Left renal cortex interstitium (tissue), 4 donors: ENCODE measurements around the gene NDUFB2. TPM values are rescaled to one million over a fixed set of nuclear protein-coding genes. Genes with fewer than 3 reads are reported as not detected.
"Not testable (repeated sequence)": the region's sequence is repeated elsewhere in the genome, so short reads cannot be mapped to it uniquely, and the experiment has no call there.

ENCODE experiments used
- DNase-seq, 4 donors: peaks; one replicate each; pipeline ENCODE4 v3.0.0-alpha.2; 2013; ENCODE audit warnings: low read depth in 4 of 4, low spot score in 2 of 4, missing footprints in 1 of 4
- polyA plus RNA-seq, 4 donors: library from polyadenylated mRNA; unstranded; fragments of 120-200 nt; gene quantifications; one replicate each; pipeline ENCODE4 v1.2.1, GENCODE V29; 2013; ENCODE audit not compliant: insufficient read length in 4 of 4

Gene NDUFB2
- polyA plus RNA-seq, 4 donors, result 176 to 235 (median 184) TPM

GRCh38 chr7:140726281-140726680 is 29.8 kb downstream of the NDUFB2 start:
- DNase-seq, result no peak

DNA sequence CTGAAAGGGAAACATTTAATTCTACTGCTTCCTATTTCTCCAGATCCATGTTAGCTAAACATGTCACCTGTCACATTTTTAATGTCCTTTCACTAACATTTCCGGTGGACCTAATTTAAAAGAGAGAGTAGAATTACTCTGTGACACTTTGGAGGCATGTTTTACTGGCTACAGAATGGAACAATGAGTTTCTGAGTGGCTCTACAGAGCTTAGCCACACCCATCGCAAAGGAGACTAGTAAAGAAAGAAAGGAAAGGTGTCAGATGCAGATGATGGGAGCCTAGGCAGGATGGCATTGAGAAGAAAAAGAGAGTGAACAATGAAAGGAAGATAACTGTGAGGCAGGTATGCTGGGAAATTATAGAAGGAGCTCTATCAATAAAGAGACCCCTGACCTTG is 35.9 kb downstream of the NDUFB2 start:
- DNase-seq, result no peak

DNA sequence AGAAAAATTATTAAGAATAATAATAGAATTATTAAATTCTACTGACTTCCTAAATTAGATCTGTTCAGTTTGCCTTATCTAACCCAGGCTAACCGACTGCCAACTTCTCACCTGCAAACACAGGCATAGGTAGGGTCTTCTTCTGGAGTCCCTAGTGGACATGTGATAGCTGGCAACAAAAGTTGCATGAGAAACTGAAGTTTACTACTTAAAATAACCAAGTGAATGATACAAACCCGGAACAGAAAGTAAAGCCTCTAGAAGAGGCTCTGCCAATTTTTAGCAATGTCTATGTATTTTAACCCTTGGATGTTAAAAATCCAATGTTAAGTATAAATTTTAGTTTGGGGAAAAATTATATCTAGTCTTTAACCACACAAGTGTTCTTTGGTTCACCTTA is 37.6 kb downstream of the NDUFB2 start:
- no peak for DNase-seq

GRCh38 chr7:140734729-140735128 is 38.2 kb downstream of the NDUFB2 start:
- no peak for DNase-seq

- no peak for DNase-seq
Observed at GRCh38 chr7:140738280-140738679, 41.8 kb downstream of the NDUFB2 start.

GRCh38 chr7:140743255-140743654 is 46.7 kb downstream of the NDUFB2 start:
- not testable (repeated sequence) for DNase-seq

GRCh38 chr7:140744005-140744404 is 47.5 kb downstream of the NDUFB2 start:
- no peak for DNase-seq

- DNase-seq, result no peak
Observed at GRCh38 chr7:140745266-140746058, 49.0 kb downstream of the NDUFB2 start.

DNA sequence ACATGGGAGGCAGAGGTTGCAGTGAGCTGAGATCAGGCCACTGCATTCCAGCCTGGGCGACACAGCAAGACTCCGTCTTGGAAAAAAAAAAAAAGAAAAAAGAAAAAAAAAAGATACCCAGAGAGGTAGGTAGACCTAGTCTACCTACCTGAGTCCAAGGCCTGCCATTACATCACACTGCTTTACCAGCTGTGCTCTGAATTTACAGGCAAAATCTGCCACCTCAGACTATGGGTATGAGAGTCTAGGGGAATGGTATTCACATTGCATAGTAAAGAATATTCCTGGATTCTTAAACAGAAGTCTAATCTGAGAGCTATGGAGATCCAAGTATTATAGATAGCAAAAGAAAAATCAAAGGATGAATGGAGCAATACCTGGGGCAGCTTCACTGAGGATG is 50.2 kb downstream of the NDUFB2 start:
- DNase-seq, result no peak

DNA sequence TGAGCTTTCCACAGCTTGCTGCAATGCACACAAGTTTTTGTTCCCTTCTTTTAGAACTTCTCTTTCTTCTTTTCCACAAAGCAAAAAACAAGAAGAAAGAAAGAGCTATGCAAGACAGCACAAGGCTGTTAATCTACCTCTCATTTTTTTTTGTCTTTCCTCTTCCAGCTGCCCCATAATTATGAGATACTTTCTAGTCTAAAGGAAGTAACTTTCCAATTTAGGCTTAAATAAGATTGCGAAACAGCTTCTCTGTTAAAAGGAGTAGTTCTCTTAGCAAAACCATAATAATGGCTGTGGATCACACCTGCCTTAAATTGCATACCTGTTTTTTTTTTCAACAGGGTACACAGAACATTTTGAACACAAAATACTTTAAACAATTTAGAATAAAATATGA is 56.0 kb downstream of the NDUFB2 start:
- no peak for DNase-seq

GRCh38 chr7:140754506-140754905 is 58.0 kb downstream of the NDUFB2 start:
- no peak for DNase-seq

Other genes starting within 250 kb of the NDUFB2 start
- 100 to 1,000 TPM; 104 to 142 (median 120) TPM for gene MKRN1, start 217.2 kb upstream of the NDUFB2 start, polyA plus RNA-seq
- gene DENND2A, start 55.9 kb upstream of the NDUFB2 start, polyA plus RNA-seq, result 10 to 100 TPM; 35.1 to 41.5 (median 38.8) TPM
- 10 to 100 TPM; 22.0 to 27.7 (median 26.2) TPM for gene ADCK2, start 23.8 kb upstream of the NDUFB2 start, polyA plus RNA-seq
- 10 to 100 TPM; 19.3 to 33.7 (median 25.2) TPM for gene BRAF, start 228.2 kb downstream of the NDUFB2 start, polyA plus RNA-seq